Right forelimb (tissue), 1 donor: ENCODE measurements around the gene DTX4.

Source experiments
- DNase-seq: peaks from one replicate; pipeline ENCODE4 v3.0.0-alpha.2; 2018

The DTX4 gene

GRCh38 chr11:59193587-59194130 is 21.7 kb downstream of the DTX4 start:
- no peak for DNase-seq

DNA sequence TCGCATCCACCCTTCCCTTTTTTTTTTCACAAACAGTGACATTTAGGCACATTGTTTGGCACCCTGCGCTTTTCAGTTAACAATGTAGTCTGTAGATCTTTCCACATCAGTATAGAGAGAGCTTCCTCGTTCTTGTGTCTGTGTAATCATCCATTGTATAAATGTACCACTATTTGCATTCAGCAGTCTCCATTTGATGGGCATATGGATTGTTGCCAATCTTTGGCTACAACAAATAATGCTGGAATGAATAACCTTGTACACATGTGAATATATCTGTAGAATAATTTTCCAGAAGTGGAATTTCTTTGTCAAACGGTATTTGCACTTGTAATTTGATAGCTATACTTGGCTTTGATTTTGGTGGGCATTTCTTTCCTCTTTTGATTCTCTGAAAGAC is 23.7 kb downstream of the DTX4 start:
- DNase-seq: no peak

GRCh38 chr11:59196777-59197176 is 24.8 kb downstream of the DTX4 start:
- DNase-seq: no peak

DNA sequence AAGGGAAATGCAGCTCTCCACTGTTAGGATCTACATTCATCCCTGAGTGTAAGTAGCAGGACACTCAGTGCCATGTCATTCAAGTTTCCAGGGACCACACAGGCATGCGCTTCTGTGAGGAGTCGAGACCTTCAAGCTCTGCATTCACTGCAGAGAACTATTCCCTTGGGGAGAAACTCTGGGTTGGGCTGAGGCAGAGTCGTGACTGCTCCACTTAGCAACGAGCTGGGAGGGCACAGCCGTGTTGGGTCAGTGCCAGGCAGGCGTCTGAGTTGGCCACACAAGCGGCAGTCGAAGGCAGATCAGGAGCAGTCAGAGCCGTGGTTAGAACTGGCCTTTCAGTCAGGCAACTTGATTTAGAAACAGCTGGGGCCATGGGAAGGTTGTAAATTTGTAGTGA is 26.1 kb downstream of the DTX4 start:
- peak; percentile 80 for DNase-seq

- no peak for DNase-seq
Observed at GRCh38 chr11:59198726-59199125, 26.8 kb downstream of the DTX4 start.

DNA sequence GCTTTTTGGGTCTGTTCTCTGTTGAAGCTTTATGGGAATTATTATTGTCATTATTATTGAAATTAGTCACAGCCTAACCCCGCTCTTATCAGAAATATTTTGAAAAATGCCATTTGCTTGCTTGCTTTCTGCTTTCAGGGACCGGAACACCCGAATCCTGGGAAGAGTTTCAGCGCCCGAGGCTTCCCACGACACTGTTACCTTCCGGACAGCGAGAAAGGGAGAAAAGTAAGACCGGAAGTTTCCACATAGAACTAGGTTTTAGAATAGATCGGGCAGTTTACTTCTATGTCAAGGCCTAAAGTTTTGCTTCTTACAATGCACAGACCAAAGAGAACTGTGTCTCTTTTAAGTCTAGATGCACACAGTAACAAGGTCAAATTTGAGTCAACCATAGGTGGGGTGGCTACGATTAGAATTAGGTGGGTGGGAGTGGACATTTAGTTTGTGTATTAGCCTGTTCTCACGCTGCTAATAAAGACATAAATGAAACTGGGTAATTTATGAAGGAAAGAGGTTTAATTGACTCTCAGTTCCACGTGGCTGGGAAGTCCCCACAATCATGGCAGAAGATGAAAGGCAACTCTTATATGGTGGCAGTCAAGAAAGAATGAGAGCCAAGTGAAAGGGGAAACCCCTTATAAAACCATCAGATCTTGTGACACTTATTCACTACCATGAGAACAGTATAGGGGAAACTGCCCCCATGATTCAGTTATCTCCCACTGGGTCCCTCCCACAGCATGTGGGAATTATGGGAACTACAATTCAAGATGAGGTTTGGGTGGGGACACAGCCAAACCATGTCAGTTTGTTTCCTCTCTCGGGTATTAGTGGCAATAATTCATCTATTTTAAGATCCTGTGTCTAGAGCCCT is 27.9 kb downstream of the DTX4 start:
- DNase-seq: no peak

GRCh38 chr11:59200423-59200746 is 28.5 kb downstream of the DTX4 start:
- DNase-seq: no peak

- no peak for DNase-seq
Observed at GRCh38 chr11:59201353-59201752, 29.4 kb downstream of the DTX4 start.

GRCh38 chr11:59204746-59205145 is 32.8 kb downstream of the DTX4 start:
- DNase-seq: no peak

DNA sequence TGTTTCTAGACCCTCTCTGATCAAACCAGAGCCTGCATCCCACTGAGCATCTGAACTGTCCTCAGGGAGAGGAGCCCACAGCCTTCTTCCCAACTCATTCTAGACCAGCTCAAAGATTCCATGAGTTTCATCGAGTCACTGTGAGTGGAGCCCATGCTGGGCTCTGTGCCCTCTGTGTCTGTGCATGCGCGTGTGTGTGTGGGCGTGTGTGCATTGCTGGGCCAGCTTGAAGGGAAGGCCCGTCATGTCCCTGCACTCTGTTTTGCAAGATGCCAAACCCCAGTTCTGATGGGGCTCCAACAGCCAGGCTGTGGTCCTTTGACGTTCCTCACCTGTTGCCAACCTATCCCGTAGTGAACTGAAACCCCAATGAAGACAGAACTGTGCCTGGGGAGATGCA is 33.7 kb downstream of the DTX4 start:
- no peak for DNase-seq

DNA sequence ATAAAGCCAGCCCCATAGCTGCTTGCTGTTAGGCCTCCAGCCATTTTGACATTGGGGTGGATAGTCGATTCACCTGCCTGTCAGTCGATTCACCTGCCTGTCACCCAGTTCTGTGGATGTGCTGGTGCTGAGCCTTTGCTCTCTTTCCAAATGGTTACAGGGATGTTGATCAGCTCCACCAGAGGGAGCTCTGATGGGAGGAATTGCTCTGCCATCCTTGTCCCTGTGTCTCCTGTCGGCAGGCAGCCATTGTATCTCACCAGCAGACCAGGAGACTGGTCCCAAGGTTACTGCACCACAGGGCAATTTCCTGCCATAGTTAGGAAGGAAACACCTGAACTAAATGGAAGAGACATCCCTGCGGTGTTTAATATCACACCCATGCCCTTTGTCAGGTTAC is 34.7 kb downstream of the DTX4 start:
- DNase-seq: no peak

DNA sequence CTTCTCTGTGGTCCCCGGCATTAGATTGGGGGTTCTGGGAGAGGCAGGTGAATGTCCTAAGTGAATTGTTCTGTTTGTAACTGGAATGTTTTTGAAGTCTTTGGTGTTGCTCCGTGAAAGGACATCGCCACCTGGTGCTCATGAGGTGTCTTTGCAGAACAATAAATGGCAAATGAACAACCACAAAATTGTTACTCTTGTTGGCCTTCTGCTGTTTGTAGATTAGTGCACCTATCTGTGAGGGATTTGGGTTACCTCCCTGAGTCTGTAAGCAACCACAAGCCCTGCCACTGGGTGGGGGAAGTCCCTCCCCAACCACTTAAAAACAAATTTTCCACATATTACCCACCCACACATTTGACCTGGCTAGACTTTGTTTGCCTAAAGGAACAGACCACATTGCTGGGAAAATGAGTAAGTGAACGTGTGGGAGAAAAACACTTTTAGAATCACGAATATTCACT is 36.1 kb downstream of the DTX4 start:
- DNase-seq: no peak

DNA sequence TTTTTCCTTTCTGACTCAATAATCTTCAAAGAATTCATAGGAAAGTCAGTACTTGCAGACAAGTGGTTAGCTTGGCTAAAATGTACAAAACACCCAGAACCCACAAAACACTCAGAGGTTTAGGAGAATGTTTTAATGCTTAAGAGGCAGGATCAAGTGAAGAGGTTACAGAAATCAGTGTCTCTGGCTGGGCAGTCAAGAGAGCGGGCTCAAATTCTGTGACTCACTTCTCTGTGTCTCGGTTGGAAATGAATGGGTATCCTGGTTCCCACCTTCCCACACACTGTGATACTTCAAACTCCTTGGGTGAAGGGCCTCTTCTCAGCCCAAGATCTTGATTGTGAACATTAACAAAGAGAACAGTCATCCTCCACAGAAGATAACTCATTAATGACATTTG is 37.0 kb downstream of the DTX4 start:
- no peak for DNase-seq

- no peak for DNase-seq
Observed at GRCh38 chr11:59212222-59212621, 40.3 kb downstream of the DTX4 start.

GRCh38 chr11:59212744-59213631 is 41.1 kb downstream of the DTX4 start, which contains the start of gene MPEG1:
TSS of gene MPEG1 (minus strand) at chr11:59212927. CDS start at chr11:59212865, 62 bp downstream.
- DNase-seq: no peak

GRCh38 chr11:59214141-59214893 is 42.4 kb downstream of the DTX4 start:
- DNase-seq: no peak

GRCh38 chr11:59216641-59217564 is 45.0 kb downstream of the DTX4 start:
- no peak for DNase-seq

- DNase-seq: no peak
Observed at GRCh38 chr11:59218319-59218718, 46.4 kb downstream of the DTX4 start.

GRCh38 chr11:59218893-59219292 is 47.0 kb downstream of the DTX4 start:
- DNase-seq: no peak

GRCh38 chr11:59219836-59220235 is 47.9 kb downstream of the DTX4 start:
- no peak for DNase-seq

DNA sequence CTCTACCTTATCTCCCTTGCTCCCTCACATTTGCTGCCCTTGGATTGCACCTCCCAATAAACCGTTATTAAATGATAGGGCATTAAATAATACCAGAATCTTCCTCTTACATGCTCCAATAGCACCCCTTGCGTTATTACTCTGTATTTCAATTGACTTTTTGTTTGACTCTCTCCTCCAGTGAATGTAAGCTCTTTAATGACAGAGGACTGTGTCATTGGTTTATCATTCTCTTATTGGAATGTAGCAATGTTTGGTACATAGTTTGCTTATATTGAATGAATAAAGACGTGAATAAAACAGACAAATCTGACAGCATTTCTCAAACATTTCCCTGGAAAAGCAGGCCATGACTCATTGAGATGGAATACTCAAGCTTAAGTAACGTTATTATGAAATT is 49.5 kb downstream of the DTX4 start:
- no peak for DNase-seq
